ENCODE results near the gene PRRG2.
A peak's percentile ranks its signal among the peaks of the same experiment; 100 is the strongest.

Gene PRRG2

GRCh38 chr19:49581007-49581508 is at the start of gene PRRG2:
TSS of gene PRRG2 (plus strand) at chr19:49581316. CDS start at chr19:49583220, 1,904 bp downstream.
- peak within 1 kb of the TSS; percentile 75 to 93 (median 82) for H3K4me3 ChIP-seq
- peaks cover 37 to 45% (median 41%) of the 10 kb centered on the region in 10 experiments for H3K4me1 ChIP-seq
- H4K20me1 ChIP-seq: peaks cover 0 to 38% (median 8%) of the 10 kb centered on the region in 11 experiments; a peak in 9 of 22 replicates
- H3K9ac ChIP-seq: peak within 1 kb of the TSS; percentile 82 to 93 (median 89)
- peak within 1 kb of the TSS; percentile 71 to 88 (median 81); a peak in 21 of 22 replicates for H3K27ac ChIP-seq
- no peaks in the 10 kb centered on the region for H3K9me3 ChIP-seq (replicated peaks in 1 of 11)
- H3K36me3 ChIP-seq: peaks cover 4 to 27% (median 12%) of the 10 kb centered on the region in 11 experiments; a peak in 19 of 22 replicates
- peak within 1 kb of the TSS; percentile 75 to 97 (median 93) for H3K4me2 ChIP-seq
- H3K27me3 ChIP-seq: no peaks in the 10 kb centered on the region
- no peak for TF ChIP-seq Cebpa-rat (IDR thresholded peaks at IDR 0.05)

DNA sequence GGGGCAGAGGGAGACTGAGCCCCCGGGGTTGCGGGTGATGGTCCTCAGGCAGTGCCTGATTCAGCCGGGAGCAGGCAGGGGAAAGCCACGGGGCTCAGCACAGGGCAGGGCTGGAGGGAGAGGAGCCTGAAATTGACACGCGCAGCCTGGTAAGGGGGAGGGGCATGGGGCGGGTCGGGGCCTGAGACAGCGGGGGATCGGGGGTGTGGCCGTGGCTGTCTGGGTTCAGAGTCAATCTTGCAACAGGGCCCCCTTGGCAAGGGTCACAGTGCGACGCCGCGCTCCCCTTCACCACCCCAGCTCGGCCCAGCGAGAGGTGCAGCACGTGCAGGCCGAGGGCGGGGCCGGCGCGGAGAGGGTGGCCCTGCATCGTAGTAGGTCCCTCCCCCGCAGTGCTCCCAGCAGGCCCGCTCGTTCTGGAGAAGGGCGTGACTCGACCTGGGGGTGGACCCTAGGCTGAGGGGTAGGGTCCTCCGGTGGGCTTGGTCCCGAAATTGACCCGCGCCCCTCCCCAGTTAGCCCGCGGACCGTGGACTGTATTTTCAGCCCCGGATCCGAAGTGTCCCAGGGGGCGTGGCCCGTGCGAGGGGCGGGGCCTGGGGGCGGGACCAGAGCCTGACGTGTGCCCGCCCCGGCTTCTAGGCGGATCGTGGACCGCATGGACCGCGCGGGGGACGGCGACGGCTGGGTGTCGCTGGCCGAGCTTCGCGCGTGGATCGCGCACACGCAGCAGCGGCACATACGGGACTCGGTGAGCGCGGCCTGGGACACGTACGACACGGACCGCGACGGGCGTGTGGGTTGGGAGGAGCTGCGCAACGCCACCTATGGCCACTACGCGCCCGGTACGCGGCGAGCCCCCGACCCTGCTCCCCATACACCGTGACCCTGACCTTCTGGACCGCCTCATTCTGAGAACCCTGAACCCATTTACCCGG is 47.3 kb upstream of the PRRG2 start:
- peak overlapping the region; percentile 89 to 100 (median 93) for H3K4me2 ChIP-seq
- no peak for TF ChIP-seq Cebpa-rat (IDR thresholded peaks at IDR 0.05)
- peaks cover 0 to 44% (median 13%) of the 10 kb centered on the region in 11 experiments; a peak in 13 of 22 replicates for H4K20me1 ChIP-seq
- H3K9me3 ChIP-seq (replicated peaks in 1 of 11): no peaks in the 10 kb centered on the region
- H3K9ac ChIP-seq: peak overlapping the region; percentile 25 to 69 (median 57); a peak in 20 of 22 replicates
- H3K27ac ChIP-seq: peak overlapping the region in 7 of 11 experiments; percentile 8 to 59 (median 34); a peak in 8 of 22 replicates
- peaks cover 0 to 63% (median 0%) of the 10 kb centered on the region in 11 experiments; a peak in 10 of 22 replicates for H3K36me3 ChIP-seq
- peaks cover 52 to 65% (median 57%) of the 10 kb centered on the region in 10 experiments for H3K4me1 ChIP-seq
- H3K27me3 ChIP-seq: peaks cover 0 to 38% (median 17%) of the 10 kb centered on the region in 11 experiments; a peak in 16 of 22 replicates
- peak overlapping the region; percentile 45 to 66 (median 58) for H3K4me3 ChIP-seq

DNA sequence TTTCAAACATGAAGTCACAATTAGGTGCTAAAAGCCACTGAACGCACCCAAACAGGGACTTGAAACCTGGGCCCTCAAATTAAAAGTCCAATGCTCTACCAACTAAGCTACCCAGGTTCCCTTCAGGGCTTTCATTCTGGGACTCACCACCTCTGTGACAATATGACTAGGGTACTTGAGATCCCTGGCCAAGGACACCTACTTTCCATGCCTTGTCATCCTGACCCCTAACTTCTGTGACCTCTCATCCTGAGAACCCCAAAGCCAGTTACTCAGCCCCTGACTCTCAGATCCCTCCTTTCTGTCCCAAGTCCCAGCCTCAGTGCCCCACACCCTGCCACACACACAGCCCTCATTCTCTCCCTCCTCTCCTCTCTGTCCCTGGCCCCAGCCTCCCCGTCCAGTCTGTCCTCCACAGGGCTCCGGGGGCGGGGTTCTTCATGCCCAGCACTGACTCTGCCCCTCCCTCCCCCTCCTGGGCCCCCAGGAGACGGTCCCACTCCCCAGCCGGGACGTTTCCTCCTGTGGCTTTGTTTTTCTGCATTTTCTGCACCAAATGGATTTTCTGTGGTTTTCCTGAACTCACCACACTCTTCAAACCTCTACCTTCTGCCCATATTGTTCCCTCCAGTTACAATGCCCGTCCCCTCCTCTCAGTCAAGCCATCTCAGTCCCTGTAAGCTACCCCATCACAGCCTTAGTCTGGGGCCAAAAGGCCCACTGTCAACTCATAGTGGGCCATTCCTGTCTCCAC is 46.3 kb upstream of the PRRG2 start:
- Histone ChIP-seq H4K20me1 (peaks cover 0 to 38% (median 13%) of the 10 kb centered on the region in 11 experiments; a peak in 12 of 22 replicates), H3K4me3 (peak overlapping the region in 9 of 10 experiments; percentile 45 to 66 (median 58); a peak in 12 of 20 replicates), H3K9me3 (replicated peaks in 1 of 11) (no peaks in the 10 kb centered on the region), H3K4me1 (peaks cover 53 to 71% (median 64%) of the 10 kb centered on the region in 10 experiments), H3K4me2 (peak overlapping the region; percentile 89 to 100 (median 93)), H3K27ac (peak overlapping the region in 6 of 11 experiments; percentile 8 to 51 (median 30); a peak in 7 of 22 replicates), H3K27me3 (peaks cover 0 to 30% (median 17%) of the 10 kb centered on the region in 11 experiments; a peak in 16 of 22 replicates), H3K9ac (peak overlapping the region in 9 of 11 experiments; percentile 45 to 69 (median 59); a peak in 16 of 22 replicates), H3K36me3 (peaks cover 0 to 63% (median 0%) of the 10 kb centered on the region in 11 experiments; a peak in 10 of 22 replicates)
- TF ChIP-seq Cebpa-rat (IDR thresholded peaks at IDR 0.05): no peak

- Histone ChIP-seq H3K27me3 (peaks cover 0 to 30% (median 17%) of the 10 kb centered on the region in 11 experiments; a peak in 16 of 22 replicates), H3K4me1 (peaks cover 53 to 72% (median 65%) of the 10 kb centered on the region in 10 experiments), H4K20me1 (peaks cover 0 to 30% (median 13%) of the 10 kb centered on the region in 11 experiments; a peak in 12 of 22 replicates), H3K36me3 (peaks cover 0 to 64% (median 0%) of the 10 kb centered on the region in 11 experiments; a peak in 10 of 22 replicates), H3K9ac (peak overlapping the region; percentile 52 to 73 (median 64); a peak in 18 of 22 replicates), H3K27ac (peak overlapping the region; percentile 23 to 81 (median 75); a peak in 19 of 22 replicates), H3K4me3 (no peak overlapping the region), H3K9me3 (replicated peaks in 1 of 11) (no peaks in the 10 kb centered on the region), H3K4me2 (peak overlapping the region; percentile 70 to 100 (median 78))
- TF ChIP-seq Cebpa-rat (IDR thresholded peaks at IDR 0.05): no peak
Measured at GRCh38 chr19:49536921-49537462, 44.1 kb upstream of the PRRG2 start.

DNA sequence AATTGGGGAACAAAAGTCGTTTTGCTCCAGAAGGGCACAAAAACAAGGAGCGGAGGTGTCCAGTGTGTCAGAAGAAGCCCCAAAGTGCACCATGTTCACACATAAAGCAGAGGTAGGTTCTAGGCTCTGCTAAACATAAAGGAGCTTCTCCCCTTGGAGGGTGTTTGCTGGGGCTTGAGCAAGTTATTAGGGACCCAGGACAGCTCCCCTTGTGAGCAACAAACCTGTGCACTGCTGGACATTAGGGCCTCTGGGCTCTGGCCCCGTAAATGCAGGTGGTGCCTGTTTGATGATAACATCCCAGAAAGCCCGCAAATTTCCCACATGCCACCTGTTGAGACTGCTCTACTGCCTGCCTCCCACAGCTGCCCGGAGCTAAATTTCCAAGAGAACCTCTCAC is 42.5 kb upstream of the PRRG2 start:
- Histone ChIP-seq H3K9me3 (replicated peaks in 1 of 11) (no peaks in the 10 kb centered on the region), H3K27me3 (peaks cover 0 to 19% (median 7%) of the 10 kb centered on the region in 11 experiments; a peak in 9 of 22 replicates), H3K4me1 (peaks cover 42 to 64% (median 57%) of the 10 kb centered on the region in 10 experiments), H3K9ac (peak overlapping the region in 10 of 11 experiments; percentile 39 to 73 (median 60); a peak in 14 of 22 replicates), H3K27ac (peak overlapping the region in 10 of 11 experiments; percentile 44 to 81 (median 75); a peak in 17 of 22 replicates), H3K4me2 (peak overlapping the region; percentile 70 to 100 (median 78); a peak in 21 of 22 replicates), H3K36me3 (peaks cover 0 to 69% (median 0%) of the 10 kb centered on the region in 11 experiments; a peak in 10 of 22 replicates), H4K20me1 (peaks cover 0 to 20% (median 8%) of the 10 kb centered on the region in 11 experiments; a peak in 10 of 22 replicates), H3K4me3 (no peak overlapping the region)
- no peak for TF ChIP-seq Cebpa-rat (IDR thresholded peaks at IDR 0.05)

DNA sequence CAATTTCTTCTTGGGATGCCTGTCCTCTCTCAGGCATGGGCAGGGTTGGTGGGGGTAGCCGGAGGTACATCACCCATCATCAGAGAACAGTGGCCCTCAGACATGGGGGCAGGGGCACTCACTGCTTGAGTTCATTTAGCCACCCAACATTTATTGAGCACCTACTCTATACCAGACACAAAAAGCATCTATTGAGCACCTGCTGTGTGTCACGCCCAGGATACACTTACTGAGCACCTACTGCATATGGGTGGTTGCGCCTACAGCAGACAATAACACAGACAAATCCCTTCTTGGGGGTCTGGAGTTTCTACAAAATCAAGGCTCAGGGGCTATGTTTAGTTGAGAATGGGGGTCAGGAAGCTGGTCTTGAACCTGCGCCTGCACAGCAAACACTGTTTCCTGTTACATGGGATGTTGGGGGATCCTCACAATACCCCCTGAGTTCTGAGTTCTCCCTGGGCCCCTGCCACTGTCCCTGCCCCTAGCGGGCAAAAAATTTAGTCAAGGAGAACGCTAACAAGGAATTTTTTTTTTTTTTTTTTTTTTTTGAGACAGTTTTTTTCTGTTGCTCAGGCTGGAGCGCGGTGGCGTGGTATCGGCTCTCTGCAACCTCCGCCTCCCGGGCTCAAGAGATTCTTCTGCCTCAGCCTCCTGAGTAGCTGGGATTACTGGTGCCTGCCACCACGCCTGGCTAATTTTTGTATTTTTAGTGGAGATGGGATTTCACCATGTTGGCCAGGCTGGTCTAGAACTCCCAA is 41.7 kb upstream of the PRRG2 start:
- Histone ChIP-seq H3K36me3 (peaks cover 0 to 72% (median 0%) of the 10 kb centered on the region in 11 experiments; a peak in 10 of 22 replicates), H3K4me2 (peak overlapping the region in 9 of 11 experiments; percentile 70 to 100 (median 78); a peak in 17 of 22 replicates), H3K9me3 (replicated peaks in 1 of 11) (no peaks in the 10 kb centered on the region), H3K4me3 (no peak overlapping the region), H3K9ac (0 out of 22 replicates have a peak overlapping the region, but pooled peaks of 1 of the 11 experiments have one; percentile 68), H3K27me3 (peaks cover 0 to 13% (median 3%) of the 10 kb centered on the region in 11 experiments; a peak in 9 of 22 replicates), H3K4me1 (peaks cover 39 to 64% (median 54%) of the 10 kb centered on the region in 10 experiments), H4K20me1 (peaks cover 0 to 16% (median 7%) of the 10 kb centered on the region in 11 experiments; a peak in 10 of 22 replicates), H3K27ac (peak overlapping the region in 2 of 11 experiments; percentile 74 to 75; a peak in 1 of 22 replicates)
- no peak for TF ChIP-seq Cebpa-rat (IDR thresholded peaks at IDR 0.05)

GRCh38 chr19:49541914-49542313 is 39.2 kb upstream of the PRRG2 start:
- Histone ChIP-seq H3K4me1 (peaks cover 27 to 47% (median 39%) of the 10 kb centered on the region in 10 experiments), H4K20me1 (peaks cover 0 to 8% (median 0%) of the 10 kb centered on the region in 11 experiments; a peak in 1 of 22 replicates), H3K4me3 (no peak overlapping the region), H3K4me2 (no peak overlapping the region), H3K27ac (no peak overlapping the region), H3K36me3 (peaks cover 0 to 63% (median 0%) of the 10 kb centered on the region in 11 experiments; a peak in 10 of 22 replicates), H3K9ac (no peak overlapping the region), H3K27me3 (peaks cover 0 to 4% (median 0%) of the 10 kb centered on the region in 11 experiments; a peak in 2 of 22 replicates), H3K9me3 (replicated peaks in 1 of 11) (no peaks in the 10 kb centered on the region)
- no peak for TF ChIP-seq Cebpa-rat (IDR thresholded peaks at IDR 0.05)
